Measurements from ENCODE around the gene PTPRD. TPM values are rescaled to one million over a fixed set of nuclear protein-coding genes. Genes with fewer than 3 reads are reported as not detected.

The PTPRD gene
- total RNA-seq, 1 experiment from 2014 or later = not detected

- H3K4me1 ChIP-seq (ENCODE audit: control insufficient read depth, insufficient read depth, low read length) = no peaks in the 10 kb centered on the region
- no peaks in the 10 kb centered on the region for H3K36me3 ChIP-seq (ENCODE audit: control insufficient read depth, insufficient read depth, low read length)
- intact Hi-C loops (cut with micrococcal nuclease; ENCODE audit: unreplicated experiment) (no loop called here), in situ Hi-C loops (cut with HindIII; ENCODE audit: low pct_unique_long_range_greater_than_20kb, low sequenced_read_pairs) (no loop called here)
- ATAC-seq = no peak
- H3K4me3 ChIP-seq (ENCODE audit: low read depth in 2 of 2, low read length in 2 of 2) = no peak overlapping the region
- DNase-seq (ENCODE audit: low read depth, low spot score) = no peak
- no peak for TF ChIP-seq SIN3A (IDR thresholded peaks at IDR 0.05; ENCODE audit: borderline replicate concordance, insufficient read depth, low read depth, low read length)
- no peak for TF ChIP-seq CTCF (IDR thresholded peaks at IDR 0.05)
- no peak for TF ChIP-seq POLR2AphosphoS5 (IDR thresholded peaks at IDR 0.05; ENCODE audit: low read depth, low read length)
- TF ChIP-seq TCF7L2 (IDR thresholded peaks at IDR 0.05; ENCODE audit: low read depth, low read length) = no peak
- TF ChIP-seq REST (IDR thresholded peaks at IDR 0.05; ENCODE audit: insufficient read depth in 1 of 2, low read depth in 2 of 2, low read length in 1 of 2) = no peak
- no peak overlapping the region for H3K27ac ChIP-seq (ENCODE audit: low read length)
- H3K27me3 ChIP-seq (ENCODE audit: control insufficient read depth, insufficient read depth, low read length) = no peaks in the 10 kb centered on the region
- POLR2A ChIA-PET = no interaction called here
- BruUV-seq (replicated peaks) = no TSS peak
- CTCF ChIA-PET = no interaction called here
- H3K9me3 ChIP-seq (ENCODE audit: control insufficient read depth, insufficient read depth, low read depth, low read length) = no peaks in the 10 kb centered on the region
Measured at GRCh38 chr9:8643464-8643863, 1969.3 kb downstream of the PTPRD start.

- intact Hi-C loops (cut with micrococcal nuclease; ENCODE audit: unreplicated experiment) = no loop called here
- no peaks in the 10 kb centered on the region for H3K36me3 ChIP-seq (ENCODE audit: control insufficient read depth, insufficient read depth, low read length)
- BruUV-seq (replicated peaks) = no TSS peak
- no peak for ATAC-seq
- H3K4me3 ChIP-seq (ENCODE audit: low read depth in 2 of 2, low read length in 2 of 2) = no peak overlapping the region
- DNase-seq (ENCODE audit: low read depth, low spot score) = no peak
- TF ChIP-seq TCF7L2 (IDR thresholded peaks at IDR 0.05; ENCODE audit: low read depth, low read length) (no peak), POLR2AphosphoS5 (IDR thresholded peaks at IDR 0.05; ENCODE audit: low read depth, low read length) (no peak), CTCF (IDR thresholded peaks at IDR 0.05) (no peak), SIN3A (IDR thresholded peaks at IDR 0.05; ENCODE audit: borderline replicate concordance, insufficient read depth, low read depth, low read length) (no peak)
- no peaks in the 10 kb centered on the region for H3K27me3 ChIP-seq (ENCODE audit: control insufficient read depth, insufficient read depth, low read length)
- ChIA-PET CTCF (no interaction called here), POLR2A (no interaction called here)
- no peaks in the 10 kb centered on the region for H3K4me1 ChIP-seq (ENCODE audit: control insufficient read depth, insufficient read depth, low read length)
- in situ Hi-C loops (cut with HindIII; ENCODE audit: low pct_unique_long_range_greater_than_20kb, low sequenced_read_pairs) = no loop called here
- no peak overlapping the region for H3K27ac ChIP-seq (ENCODE audit: low read length)
- no peaks in the 10 kb centered on the region for H3K9me3 ChIP-seq (ENCODE audit: control insufficient read depth, insufficient read depth, low read depth, low read length)
Measured at GRCh38 chr9:8640761-8641160, 1972.0 kb downstream of the PTPRD start.
